Measurements from ENCODE around the gene CALCB. TPM values are rescaled to one million over a fixed set of nuclear protein-coding genes. Genes with fewer than 3 reads are reported as not detected.

The CALCB gene
- total and polyA plus RNA-seq, 2 donors (not counting 1 experiment from before 2014, with no cell fraction given): 1.3 TPM; not detected in 1

DNA sequence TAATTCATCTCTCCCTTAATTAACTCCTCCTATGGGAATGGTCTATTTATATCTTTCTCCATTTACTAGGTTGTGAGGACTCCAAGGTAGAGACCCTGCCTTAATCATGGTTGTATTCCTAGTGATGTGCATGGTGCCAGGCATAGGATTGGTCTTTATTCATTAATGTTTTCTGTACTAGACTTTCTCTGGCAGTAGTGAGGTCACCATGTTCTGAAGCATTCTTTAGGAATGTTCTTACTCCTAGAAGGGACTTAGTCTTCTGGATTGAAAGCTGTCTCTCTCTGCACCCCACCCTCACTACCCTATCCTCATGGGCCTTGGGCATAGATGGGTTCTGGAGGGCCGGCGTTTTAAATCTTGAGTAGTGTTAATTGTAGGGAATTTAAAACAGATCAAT, 30.8 kb downstream of the CALCB start:
- WGBS (ENCODE audit: insufficient coverage): no CpG with 5 or more reads among the region's 2 CpGs
- no peak for DNase-seq
- peaks cover 8% of the 10 kb centered on the region for H3K27me3 Mint-ChIP-seq
- Histone ChIP-seq H3K9ac (ENCODE audit: low read length) (no peak overlapping the region), H3K79me2 (ENCODE audit: control insufficient read depth, insufficient read depth, low read length) (no peaks in the 10 kb centered on the region), H2AFZ (ENCODE audit: insufficient read depth, low read depth, low read length, poor library complexity, severe bottlenecking) (no peak overlapping the region), H3K4me2 (replicated peaks; ENCODE audit: low read depth, low read length, poor library complexity, severe bottlenecking) (no peak overlapping the region), H3K27me3 (replicated peaks in 1 of 4; ENCODE audit: control extremely low read depth in 1 of 4, control insufficient read depth in 3 of 4, insufficient read depth in 4 of 4, low read length in 3 of 4) (peaks cover 0 to 4% (median 0%) of the 10 kb centered on the region in 4 experiments), H4K20me1 (ENCODE audit: control insufficient read depth, insufficient read depth, low read length, poor library complexity, severe bottlenecking) (no peaks in the 10 kb centered on the region), H3K9me3 (ENCODE audit: control extremely low read depth in 1 of 3, control insufficient read depth in 2 of 3, insufficient read depth in 1 of 3, low read length in 2 of 3) (peaks cover 0 to 8% (median 6%) of the 10 kb centered on the region in 3 donors), H3K4me3 (ENCODE audit: control extremely low read depth in 1 of 5, extremely low read depth in 1 of 5, insufficient read depth in 1 of 5, low read depth in 2 of 5, low read length in 4 of 5) (no peak overlapping the region), H3K4me1 (ENCODE audit: control insufficient read depth in 2 of 2, insufficient read depth in 2 of 2, low read length in 2 of 2) (peaks cover 24 to 39% of the 10 kb centered on the region in 2 donors), H3K36me3 (replicated peaks in 1 of 2; ENCODE audit: control extremely low read depth in 1 of 2, control insufficient read depth in 1 of 2, extremely low read depth in 1 of 2, insufficient read depth in 2 of 2, low read length in 1 of 2) (no peaks in the 10 kb centered on the region), H3K27ac (ENCODE audit: low read length in 2 of 2) (no peak overlapping the region)
- CTCF ChIA-PET: interaction anchor here (1.5 to 14.6 kb wide), 5 partner anchors 10 to 196 kb away, joined by 5 to 290 read pairs (median 131); partner anchors contain the start of gene INSC
- peaks cover 39% of the 10 kb centered on the region for H3K4me1 Mint-ChIP-seq
- no peak for TF ChIP-seq EZH2 (IDR thresholded peaks at IDR 0.05; ENCODE audit: borderline replicate concordance, insufficient read depth, low read depth, low read length, poor library complexity, severe bottlenecking)
- TF ChIP-seq, protein P1, sequence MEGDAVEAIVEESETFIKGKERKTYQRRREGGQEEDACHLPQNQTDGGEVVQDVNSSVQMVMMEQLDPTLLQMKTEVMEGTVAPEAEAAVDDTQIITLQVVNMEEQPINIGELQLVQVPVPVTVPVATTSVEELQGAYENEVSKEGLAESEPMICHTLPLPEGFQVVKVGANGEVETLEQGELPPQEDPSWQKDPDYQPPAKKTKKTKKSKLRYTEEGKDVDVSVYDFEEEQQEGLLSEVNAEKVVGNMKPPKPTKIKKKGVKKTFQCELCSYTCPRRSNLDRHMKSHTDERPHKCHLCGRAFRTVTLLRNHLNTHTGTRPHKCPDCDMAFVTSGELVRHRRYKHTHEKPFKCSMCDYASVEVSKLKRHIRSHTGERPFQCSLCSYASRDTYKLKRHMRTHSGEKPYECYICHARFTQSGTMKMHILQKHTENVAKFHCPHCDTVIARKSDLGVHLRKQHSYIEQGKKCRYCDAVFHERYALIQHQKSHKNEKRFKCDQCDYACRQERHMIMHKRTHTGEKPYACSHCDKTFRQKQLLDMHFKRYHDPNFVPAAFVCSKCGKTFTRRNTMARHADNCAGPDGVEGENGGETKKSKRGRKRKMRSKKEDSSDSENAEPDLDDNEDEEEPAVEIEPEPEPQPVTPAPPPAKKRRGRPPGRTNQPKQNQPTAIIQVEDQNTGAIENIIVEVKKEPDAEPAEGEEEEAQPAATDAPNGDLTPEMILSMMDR (IDR thresholded peaks at IDR 0.05): no peak
- no peak overlapping the region for H3K4me3 Mint-ChIP-seq
- intact Hi-C loops (cut with micrococcal nuclease): no loop called here
- no peak for ATAC-seq (ENCODE audit: low read depth)
- POLR2A ChIA-PET: no interaction called here
- H3K9me3 Mint-ChIP-seq (ENCODE audit: insufficient read depth): peaks cover 15% of the 10 kb centered on the region
- H3K27ac Mint-ChIP-seq: no peak overlapping the region

- H3K4me2 ChIP-seq (replicated peaks; ENCODE audit: low read depth, low read length, poor library complexity, severe bottlenecking): no peak overlapping the region
- H3K9me3 ChIP-seq (ENCODE audit: control extremely low read depth in 1 of 3, control insufficient read depth in 2 of 3, insufficient read depth in 1 of 3, low read length in 2 of 3): peaks cover 0 to 8% (median 6%) of the 10 kb centered on the region in 3 donors
- H3K4me1 Mint-ChIP-seq: peaks cover 55% of the 10 kb centered on the region
- ChIA-PET POLR2A (no interaction called here), CTCF (interaction anchor here (0.6 to 14.6 kb wide), 7 partner anchors 8 to 198 kb away, joined by 3 to 177 read pairs (median 22); partner anchors contain the start of gene INSC)
- H3K27ac Mint-ChIP-seq: no peak overlapping the region
- no peaks in the 10 kb centered on the region for H4K20me1 ChIP-seq (ENCODE audit: control insufficient read depth, insufficient read depth, low read length, poor library complexity, severe bottlenecking)
- H3K4me3 Mint-ChIP-seq: no peak overlapping the region
- peaks cover 33 to 54% of the 10 kb centered on the region in 2 donors for H3K4me1 ChIP-seq (ENCODE audit: control insufficient read depth in 2 of 2, insufficient read depth in 2 of 2, low read length in 2 of 2)
- no peak overlapping the region for H2AFZ ChIP-seq (ENCODE audit: insufficient read depth, low read depth, low read length, poor library complexity, severe bottlenecking)
- ATAC-seq (ENCODE audit: low read depth) (no peak), DNase-seq (no peak)
- WGBS (ENCODE audit: insufficient coverage): 94% methylated on average over 8 of the region's 8 CpGs
- no peak for TF ChIP-seq EZH2 (IDR thresholded peaks at IDR 0.05; ENCODE audit: borderline replicate concordance, insufficient read depth, low read depth, low read length, poor library complexity, severe bottlenecking)
- TF ChIP-seq, protein P1 (IDR thresholded peaks at IDR 0.05): no peak
- H3K9ac ChIP-seq (ENCODE audit: low read length): no peak overlapping the region
- H3K27me3 Mint-ChIP-seq: no peaks in the 10 kb centered on the region
- H3K4me3 ChIP-seq (ENCODE audit: control extremely low read depth in 1 of 5, extremely low read depth in 1 of 5, insufficient read depth in 1 of 5, low read depth in 2 of 5, low read length in 4 of 5): no peak overlapping the region
- H3K27ac ChIP-seq (ENCODE audit: low read length in 2 of 2): no peak overlapping the region
- no peaks in the 10 kb centered on the region for H3K27me3 ChIP-seq (replicated peaks in 1 of 4; ENCODE audit: control extremely low read depth in 1 of 4, control insufficient read depth in 3 of 4, insufficient read depth in 4 of 4, low read length in 3 of 4)
- intact Hi-C loops (cut with micrococcal nuclease): no loop called here
- H3K36me3 ChIP-seq (replicated peaks in 1 of 2; ENCODE audit: control extremely low read depth in 1 of 2, control insufficient read depth in 1 of 2, extremely low read depth in 1 of 2, insufficient read depth in 2 of 2, low read length in 1 of 2): no peaks in the 10 kb centered on the region
- H3K79me2 ChIP-seq (ENCODE audit: control insufficient read depth, insufficient read depth, low read length): no peaks in the 10 kb centered on the region
- H3K9me3 Mint-ChIP-seq (ENCODE audit: insufficient read depth): peaks cover 15% of the 10 kb centered on the region
These were observed 33.0 kb downstream of the CALCB start for GRCh38 chr11:15106201-15106965.

All from B cell (primary cell).